Measurements from ENCODE around the gene CCDC80.

The CCDC80 gene

DNA sequence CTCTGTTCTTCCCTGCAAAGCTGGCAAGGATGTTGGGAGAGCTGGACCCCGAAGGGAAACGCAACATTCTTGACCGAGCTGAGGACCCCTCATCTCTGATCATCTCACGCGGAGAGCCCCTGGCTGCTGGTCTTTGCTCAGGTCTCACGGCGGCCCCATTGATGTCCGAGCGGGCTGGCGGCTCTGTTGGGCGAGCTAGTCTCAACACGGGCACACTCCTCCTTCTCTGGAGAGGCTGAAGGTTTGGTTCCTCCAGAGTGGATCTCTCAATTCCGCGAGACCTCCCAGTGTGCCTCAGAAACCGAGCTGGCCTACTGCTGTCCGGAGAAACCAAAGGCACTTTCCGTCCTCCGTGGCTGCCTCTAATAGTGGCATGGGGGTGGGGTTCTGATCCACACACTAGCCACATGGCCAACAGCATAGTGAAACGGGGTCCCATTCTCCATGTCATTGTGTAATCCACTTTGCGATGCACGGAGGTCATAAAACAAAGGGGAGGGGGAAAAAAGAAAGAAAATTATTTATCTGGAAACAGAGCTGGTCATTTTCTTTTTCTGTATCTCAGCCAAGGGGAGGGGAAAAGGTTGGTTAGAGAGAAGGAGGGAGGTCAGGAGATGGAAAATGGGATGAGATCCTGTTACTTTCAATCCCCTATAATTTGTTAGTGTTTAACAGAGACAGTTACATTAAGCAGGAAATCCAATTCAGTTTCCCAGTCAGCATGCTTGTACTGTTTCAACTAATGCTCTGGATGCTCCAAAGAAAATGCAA, 1.3 kb downstream of the CCDC80 start:
- Histone ChIP-seq H3K36me3 (ENCODE audit: control insufficient read depth, insufficient read depth, low read length) (no peaks in the 10 kb centered on the region), H3K4me3 (ENCODE audit: low read depth, low read length) (no peak overlapping the region), H3K4me1 (ENCODE audit: control insufficient read depth, insufficient read depth, low read length) (peaks cover 41% of the 10 kb centered on the region), H3K9me3 (ENCODE audit: control insufficient read depth, insufficient read depth, low read length) (no peaks in the 10 kb centered on the region), H3K9ac (ENCODE audit: low read depth, low read length) (no peak overlapping the region), H3K27me3 (ENCODE audit: control insufficient read depth, insufficient read depth, low read length) (no peaks in the 10 kb centered on the region)

- no peaks in the 10 kb centered on the region for H3K36me3 ChIP-seq (ENCODE audit: control insufficient read depth, insufficient read depth, low read length)
- H3K4me1 ChIP-seq (ENCODE audit: control insufficient read depth, insufficient read depth, low read length): peaks cover 42% of the 10 kb centered on the region
- no peaks in the 10 kb centered on the region for H3K9me3 ChIP-seq (ENCODE audit: control insufficient read depth, insufficient read depth, low read length)
- H3K27me3 ChIP-seq (ENCODE audit: control insufficient read depth, insufficient read depth, low read length): no peaks in the 10 kb centered on the region
- H3K4me3 ChIP-seq (ENCODE audit: low read depth, low read length): no peak overlapping the region
- H3K9ac ChIP-seq (ENCODE audit: low read depth, low read length): no peak overlapping the region
Measured at GRCh38 chr3:112638327-112639020, 2.5 kb downstream of the CCDC80 start.

GRCh38 chr3:112637700-112638099, 3.2 kb downstream of the CCDC80 start:
- Histone ChIP-seq H3K9me3 (ENCODE audit: control insufficient read depth, insufficient read depth, low read length) (no peaks in the 10 kb centered on the region), H3K4me1 (ENCODE audit: control insufficient read depth, insufficient read depth, low read length) (peaks cover 46% of the 10 kb centered on the region), H3K4me3 (ENCODE audit: low read depth, low read length) (no peak overlapping the region), H3K36me3 (ENCODE audit: control insufficient read depth, insufficient read depth, low read length) (no peaks in the 10 kb centered on the region), H3K27me3 (ENCODE audit: control insufficient read depth, insufficient read depth, low read length) (no peaks in the 10 kb centered on the region), H3K9ac (ENCODE audit: low read depth, low read length) (no peak overlapping the region)

DNA sequence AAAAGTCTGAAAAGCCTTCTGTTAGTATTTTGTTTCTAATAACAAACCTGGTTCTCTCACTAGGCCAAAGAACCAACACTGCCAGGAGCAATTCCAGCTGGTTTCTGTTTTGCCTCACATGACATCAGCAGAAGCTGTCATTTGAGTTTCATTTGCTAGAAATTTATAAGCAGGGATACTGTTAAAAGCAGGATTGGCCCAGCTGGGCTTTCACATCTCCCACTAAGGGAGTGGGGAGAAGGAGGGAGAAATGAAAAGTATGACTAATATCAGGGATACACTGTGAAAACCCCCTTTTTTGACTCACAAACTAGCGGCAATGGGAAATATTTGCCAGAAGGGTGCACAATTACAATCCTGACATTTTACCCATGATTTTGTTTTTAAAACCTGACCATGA, 5.3 kb downstream of the CCDC80 start:
- Histone ChIP-seq H3K9ac (ENCODE audit: low read depth, low read length) (no peak overlapping the region), H3K4me1 (ENCODE audit: control insufficient read depth, insufficient read depth, low read length) (peaks cover 51% of the 10 kb centered on the region)

GRCh38 chr3:112634786-112635541, 6.0 kb downstream of the CCDC80 start:
- H3K9ac ChIP-seq (ENCODE audit: low read depth, low read length): no peak overlapping the region
- no peaks in the 10 kb centered on the region for H3K27me3 ChIP-seq (ENCODE audit: control insufficient read depth, insufficient read depth, low read length)
- no peaks in the 10 kb centered on the region for H3K36me3 ChIP-seq (ENCODE audit: control insufficient read depth, insufficient read depth, low read length)
- no peaks in the 10 kb centered on the region for H3K9me3 ChIP-seq (ENCODE audit: control insufficient read depth, insufficient read depth, low read length)
- no peak overlapping the region for H3K4me3 ChIP-seq (ENCODE audit: low read depth, low read length)
- peaks cover 45% of the 10 kb centered on the region for H3K4me1 ChIP-seq (ENCODE audit: control insufficient read depth, insufficient read depth, low read length)

More for the DNA sequence above, 5.3 kb downstream of the CCDC80 start:
- Histone ChIP-seq H3K27me3 (ENCODE audit: control insufficient read depth, insufficient read depth, low read length) (no peaks in the 10 kb centered on the region), H3K9me3 (ENCODE audit: control insufficient read depth, insufficient read depth, low read length) (no peaks in the 10 kb centered on the region), H3K36me3 (ENCODE audit: control insufficient read depth, insufficient read depth, low read length) (no peaks in the 10 kb centered on the region), H3K4me3 (ENCODE audit: low read depth, low read length) (no peak overlapping the region)

DNA sequence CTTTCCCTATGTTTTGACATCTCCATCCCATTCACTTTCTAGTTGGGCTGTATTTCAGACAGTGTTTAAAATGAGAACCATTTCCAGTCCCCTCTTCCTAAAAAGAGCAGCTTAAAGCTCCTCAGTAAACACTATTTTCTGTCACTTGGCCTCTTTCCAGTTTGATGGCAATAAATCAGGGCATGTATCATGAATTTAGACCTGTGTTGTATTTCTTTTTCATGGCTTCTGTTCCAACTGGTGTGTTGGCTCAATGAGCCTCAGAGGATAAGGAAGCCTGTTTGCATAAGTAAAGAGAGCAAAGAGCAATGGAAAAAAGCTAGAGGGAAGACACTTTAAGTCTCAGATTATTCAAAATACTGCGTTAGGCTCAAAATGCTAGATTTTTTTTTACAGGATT, 7.2 kb downstream of the CCDC80 start:
- Histone ChIP-seq H3K36me3 (ENCODE audit: control insufficient read depth, insufficient read depth, low read length) (no peaks in the 10 kb centered on the region), H3K9me3 (ENCODE audit: control insufficient read depth, insufficient read depth, low read length) (no peaks in the 10 kb centered on the region), H3K4me1 (ENCODE audit: control insufficient read depth, insufficient read depth, low read length) (peaks cover 45% of the 10 kb centered on the region), H3K9ac (ENCODE audit: low read depth, low read length) (no peak overlapping the region), H3K27me3 (ENCODE audit: control insufficient read depth, insufficient read depth, low read length) (no peaks in the 10 kb centered on the region), H3K4me3 (ENCODE audit: low read depth, low read length) (no peak overlapping the region)

DNA sequence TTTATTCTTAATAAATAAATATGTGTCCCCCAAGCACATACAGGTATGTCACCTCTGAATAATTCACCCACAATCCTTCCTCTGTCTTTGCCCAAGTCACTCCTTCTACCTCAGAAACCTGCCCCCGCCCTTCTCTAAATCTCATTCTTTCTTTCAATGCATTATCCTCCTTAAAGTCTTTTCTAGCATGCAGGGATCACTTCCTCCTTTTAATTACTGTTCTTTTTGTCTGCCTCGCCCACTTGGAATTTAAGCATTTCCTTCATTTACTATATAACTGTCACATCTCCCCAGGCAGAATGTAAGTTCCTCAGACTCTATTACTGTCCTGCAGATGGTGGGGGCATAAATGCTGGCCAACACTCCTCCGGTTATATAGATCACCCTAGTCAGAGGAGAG, 7.8 kb downstream of the CCDC80 start:
- Histone ChIP-seq H3K9ac (ENCODE audit: low read depth, low read length) (no peak overlapping the region), H3K27me3 (ENCODE audit: control insufficient read depth, insufficient read depth, low read length) (no peaks in the 10 kb centered on the region), H3K4me3 (ENCODE audit: low read depth, low read length) (no peak overlapping the region), H3K9me3 (ENCODE audit: control insufficient read depth, insufficient read depth, low read length) (no peaks in the 10 kb centered on the region), H3K36me3 (ENCODE audit: control insufficient read depth, insufficient read depth, low read length) (no peaks in the 10 kb centered on the region), H3K4me1 (ENCODE audit: control insufficient read depth, insufficient read depth, low read length) (peaks cover 45% of the 10 kb centered on the region)

- peaks cover 45% of the 10 kb centered on the region for H3K4me1 ChIP-seq (ENCODE audit: control insufficient read depth, insufficient read depth, low read length)
- H3K9me3 ChIP-seq (ENCODE audit: control insufficient read depth, insufficient read depth, low read length): no peaks in the 10 kb centered on the region
- no peaks in the 10 kb centered on the region for H3K36me3 ChIP-seq (ENCODE audit: control insufficient read depth, insufficient read depth, low read length)
- H3K4me3 ChIP-seq (ENCODE audit: low read depth, low read length): no peak overlapping the region
- H3K27me3 ChIP-seq (ENCODE audit: control insufficient read depth, insufficient read depth, low read length): no peaks in the 10 kb centered on the region
- H3K9ac ChIP-seq (ENCODE audit: low read depth, low read length): no peak overlapping the region
Measured at GRCh38 chr3:112632596-112632995, 8.3 kb downstream of the CCDC80 start.

DNA sequence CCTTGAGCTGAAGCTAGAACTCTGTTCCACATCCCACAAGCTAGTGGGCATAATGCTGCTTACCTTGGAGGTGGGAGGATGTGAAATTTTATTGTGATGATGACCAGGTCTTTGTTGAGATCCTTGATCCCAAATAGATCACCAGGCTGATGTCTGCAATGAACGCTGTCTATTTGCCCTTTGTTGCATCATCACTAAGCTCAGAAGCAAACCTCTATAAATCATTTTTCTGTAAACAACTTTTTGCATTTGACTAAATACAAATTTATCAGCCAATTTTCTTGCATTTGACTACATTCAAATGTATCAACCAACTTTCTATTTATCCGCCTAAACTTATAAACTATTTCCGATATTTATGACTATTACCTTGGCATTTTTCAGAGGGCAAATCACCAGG, 9.7 kb downstream of the CCDC80 start:
- H3K9ac ChIP-seq (ENCODE audit: low read depth, low read length): no peak overlapping the region
- no peaks in the 10 kb centered on the region for H3K9me3 ChIP-seq (ENCODE audit: control insufficient read depth, insufficient read depth, low read length)
- H3K27me3 ChIP-seq (ENCODE audit: control insufficient read depth, insufficient read depth, low read length): no peaks in the 10 kb centered on the region
- H3K4me1 ChIP-seq (ENCODE audit: control insufficient read depth, insufficient read depth, low read length): peaks cover 45% of the 10 kb centered on the region
- no peak overlapping the region for H3K4me3 ChIP-seq (ENCODE audit: low read depth, low read length)
- no peaks in the 10 kb centered on the region for H3K36me3 ChIP-seq (ENCODE audit: control insufficient read depth, insufficient read depth, low read length)

DNA sequence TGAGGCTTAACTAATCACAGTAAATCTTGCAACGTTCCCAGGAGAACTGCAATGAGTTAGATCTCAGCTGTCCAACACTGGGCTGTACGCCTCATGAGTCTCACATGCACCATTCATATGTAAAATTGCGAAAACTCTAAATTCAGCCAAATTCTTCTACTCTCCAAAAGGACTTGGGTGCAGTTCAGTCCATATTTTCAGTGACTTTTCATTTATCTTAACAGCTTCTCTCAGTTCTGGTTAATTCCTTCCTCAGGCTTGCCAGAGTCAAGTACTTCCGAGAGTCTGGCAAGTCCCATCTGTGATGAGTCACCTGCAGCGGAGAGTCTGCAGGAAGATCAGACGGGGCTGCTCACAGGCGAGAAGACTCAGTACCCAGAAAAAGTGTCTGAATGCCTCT, 11.5 kb downstream of the CCDC80 start:
- Histone ChIP-seq H3K36me3 (ENCODE audit: control insufficient read depth, insufficient read depth, low read length) (no peaks in the 10 kb centered on the region), H3K9me3 (ENCODE audit: control insufficient read depth, insufficient read depth, low read length) (no peaks in the 10 kb centered on the region), H3K4me3 (ENCODE audit: low read depth, low read length) (no peak overlapping the region), H3K27me3 (ENCODE audit: control insufficient read depth, insufficient read depth, low read length) (no peaks in the 10 kb centered on the region), H3K4me1 (ENCODE audit: control insufficient read depth, insufficient read depth, low read length) (peaks cover 33% of the 10 kb centered on the region), H3K9ac (ENCODE audit: low read depth, low read length) (no peak overlapping the region)

DNA sequence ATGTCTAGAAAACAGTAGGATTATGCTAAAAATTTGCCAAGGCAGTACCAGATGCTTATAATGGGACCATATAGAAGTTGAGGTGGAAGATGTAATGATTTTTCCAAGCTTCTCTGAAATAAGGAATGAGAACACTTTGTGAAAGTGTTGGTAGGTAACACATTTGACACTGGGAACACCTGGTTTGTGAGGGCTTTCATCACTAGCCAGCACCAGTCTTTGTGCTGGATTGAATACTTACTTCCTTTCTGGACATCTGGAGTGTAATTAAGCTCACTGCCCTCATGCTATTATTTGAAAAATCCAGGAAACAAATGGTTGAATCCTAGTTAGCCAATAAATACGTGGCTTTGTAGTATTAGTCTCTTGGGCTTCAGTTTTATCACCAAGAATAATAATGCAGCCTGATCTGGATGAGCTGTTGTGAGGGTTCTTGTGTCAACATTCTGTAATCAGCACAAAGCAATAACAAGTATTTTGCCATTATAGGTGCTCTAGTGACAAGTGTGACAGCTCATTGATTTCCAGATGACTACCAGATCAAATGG, 12.9 kb downstream of the CCDC80 start:
- H3K4me3 ChIP-seq (ENCODE audit: low read depth, low read length): no peak overlapping the region
- H3K27me3 ChIP-seq (ENCODE audit: control insufficient read depth, insufficient read depth, low read length): no peaks in the 10 kb centered on the region
- H3K36me3 ChIP-seq (ENCODE audit: control insufficient read depth, insufficient read depth, low read length): no peaks in the 10 kb centered on the region
- no peak overlapping the region for H3K9ac ChIP-seq (ENCODE audit: low read depth, low read length)
- no peaks in the 10 kb centered on the region for H3K9me3 ChIP-seq (ENCODE audit: control insufficient read depth, insufficient read depth, low read length)
- H3K4me1 ChIP-seq (ENCODE audit: control insufficient read depth, insufficient read depth, low read length): peaks cover 30% of the 10 kb centered on the region
